Fibroblast of the aortic adventitia (primary cell): Measurements from ENCODE around the gene S1PR4. TPM values are rescaled to one million over a fixed set of nuclear protein-coding genes. Genes with fewer than 3 reads are reported as not detected.

ENCODE experiments used
- DNase-seq: peaks from one replicate; pipeline ENCODE4 v3.0.0-alpha.2; 2010; ENCODE audit warnings: low read depth
- H3K4me3 ChIP-seq: 2 replicates; pipeline ENCODE4 v1.5.1; 2011; ENCODE audit warnings: low read depth, mild to moderate bottlenecking, control low read depth, low read length, moderate library complexity
- total RNA-seq: library from RNA; depleted of rRNA; stranded (reverse); fragments of >200 nt; gene quantifications from 2 replicates; pipeline ENCODE4 v1.2.3, GENCODE V29; 2012; ENCODE audit warnings: low replicate concordance
- TF ChIP-seq, protein P1 (sequence below): IDR thresholded peaks from 2 replicates; pipeline ENCODE4 v1.5.1; 2011; ENCODE audit warnings: mild to moderate bottlenecking, low read length, control low read depth, inconsistent platforms; ENCODE audit not compliant: insufficient read depth

Gene S1PR4
- total RNA-seq, 1 donor: not detected

DNA sequence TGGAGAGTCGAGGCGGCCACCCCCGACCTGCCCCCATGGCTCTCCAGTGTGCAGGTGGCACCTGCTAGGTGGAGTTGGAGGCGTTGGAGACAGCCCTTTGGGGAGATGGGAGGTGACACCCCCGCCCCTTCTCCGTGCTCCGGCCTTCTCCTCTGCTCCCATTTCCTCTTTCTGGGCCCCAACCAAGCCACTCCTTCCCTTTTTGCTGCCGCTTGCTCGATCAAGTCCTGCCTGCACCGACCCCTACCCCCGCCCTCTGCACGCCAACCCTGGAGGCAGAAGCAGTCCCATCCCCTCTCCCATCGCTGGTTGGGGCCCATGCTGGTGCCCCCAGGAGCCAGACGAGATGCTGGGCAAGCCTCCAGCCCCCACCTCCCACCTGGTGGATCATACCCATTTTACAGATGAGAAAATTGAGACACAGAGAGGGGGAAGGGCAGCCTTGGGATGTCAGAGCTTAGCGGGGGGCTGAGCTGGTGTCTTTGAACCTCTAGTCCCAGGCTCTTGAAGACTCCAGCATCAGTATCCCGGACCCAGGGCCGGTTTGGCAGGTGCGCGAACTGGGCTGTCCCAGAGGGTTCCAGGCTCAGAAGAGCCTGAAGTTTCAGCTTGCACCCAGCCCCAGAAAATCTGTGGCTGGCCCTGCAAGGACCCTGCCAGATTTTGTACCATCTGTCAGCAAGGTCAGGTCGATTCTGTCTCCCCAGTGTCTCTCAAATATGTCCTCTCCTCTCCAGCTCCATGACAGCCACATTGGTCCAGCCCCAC lies 32.5 kb upstream of the S1PR4 start:
- DNase-seq: no peak
- TF ChIP-seq, protein P1, sequence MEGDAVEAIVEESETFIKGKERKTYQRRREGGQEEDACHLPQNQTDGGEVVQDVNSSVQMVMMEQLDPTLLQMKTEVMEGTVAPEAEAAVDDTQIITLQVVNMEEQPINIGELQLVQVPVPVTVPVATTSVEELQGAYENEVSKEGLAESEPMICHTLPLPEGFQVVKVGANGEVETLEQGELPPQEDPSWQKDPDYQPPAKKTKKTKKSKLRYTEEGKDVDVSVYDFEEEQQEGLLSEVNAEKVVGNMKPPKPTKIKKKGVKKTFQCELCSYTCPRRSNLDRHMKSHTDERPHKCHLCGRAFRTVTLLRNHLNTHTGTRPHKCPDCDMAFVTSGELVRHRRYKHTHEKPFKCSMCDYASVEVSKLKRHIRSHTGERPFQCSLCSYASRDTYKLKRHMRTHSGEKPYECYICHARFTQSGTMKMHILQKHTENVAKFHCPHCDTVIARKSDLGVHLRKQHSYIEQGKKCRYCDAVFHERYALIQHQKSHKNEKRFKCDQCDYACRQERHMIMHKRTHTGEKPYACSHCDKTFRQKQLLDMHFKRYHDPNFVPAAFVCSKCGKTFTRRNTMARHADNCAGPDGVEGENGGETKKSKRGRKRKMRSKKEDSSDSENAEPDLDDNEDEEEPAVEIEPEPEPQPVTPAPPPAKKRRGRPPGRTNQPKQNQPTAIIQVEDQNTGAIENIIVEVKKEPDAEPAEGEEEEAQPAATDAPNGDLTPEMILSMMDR: no peak
- no peak overlapping the region for H3K4me3 ChIP-seq

GRCh38 chr19:3146677-3147100 lies 31.9 kb upstream of the S1PR4 start:
- TF ChIP-seq, protein P1: peak; percentile 80
- no peak overlapping the region for H3K4me3 ChIP-seq
- no peak for DNase-seq

- TF ChIP-seq, protein P1: no peak
- H3K4me3 ChIP-seq: no peak overlapping the region
- no peak for DNase-seq
Observed at GRCh38 chr19:3148503-3148902, 30.1 kb upstream of the S1PR4 start.

DNA sequence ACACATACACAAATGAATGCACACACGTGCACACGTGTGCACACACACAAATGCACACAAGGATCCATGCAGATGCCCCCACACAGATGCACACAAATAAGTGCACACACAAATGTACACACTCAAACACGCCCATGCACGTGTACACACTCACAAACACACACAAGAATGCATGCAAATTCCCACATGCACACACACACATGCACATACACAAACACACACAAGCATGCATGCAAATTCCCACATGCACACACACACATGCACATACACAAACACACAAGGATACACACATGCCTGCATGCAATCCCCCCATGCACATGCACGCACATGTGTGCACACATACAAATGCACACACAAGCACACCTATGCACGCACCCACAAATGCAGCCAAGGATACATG lies 29.5 kb upstream of the S1PR4 start:
- DNase-seq: no peak
- TF ChIP-seq, protein P1: no peak
- no peak overlapping the region for H3K4me3 ChIP-seq

- TF ChIP-seq, protein P1: no peak
- no peak overlapping the region for H3K4me3 ChIP-seq
- DNase-seq: no peak
Observed at GRCh38 chr19:3149526-3150505, 28.8 kb upstream of the S1PR4 start.

GRCh38 chr19:3150739-3151329 lies 27.7 kb upstream of the S1PR4 start:
- no peak overlapping the region for H3K4me3 ChIP-seq
- TF ChIP-seq, protein P1: no peak
- no peak for DNase-seq
